Measurements from ENCODE around the gene TMEM87B. TPM values are rescaled to one million over a fixed set of nuclear protein-coding genes. Genes with fewer than 3 reads are reported as not detected.

Gene TMEM87B
- total RNA-seq, 1 experiment from 2014 or later: 24.4 TPM

- Histone ChIP-seq H3K4me2 (no peak overlapping the region), H3K36me3 (ENCODE audit: low read depth) (no peaks in the 10 kb centered on the region), H3K79me2 (ENCODE audit: low read depth) (no peaks in the 10 kb centered on the region), H3K4me1 (replicated peaks; ENCODE audit: insufficient read depth) (no peaks in the 10 kb centered on the region), H3K9me3 (ENCODE audit: insufficient read depth, low read depth) (no peaks in the 10 kb centered on the region), H4K20me1 (ENCODE audit: insufficient read depth) (no peaks in the 10 kb centered on the region), H3K4me3 (no peak overlapping the region), H3K27ac (no peak overlapping the region), H3K9me2 (ENCODE audit: insufficient read depth) (no peaks in the 10 kb centered on the region), H3K27me3 (ENCODE audit: insufficient read depth, low read depth) (peaks cover 6% of the 10 kb centered on the region), H3F3A (ENCODE audit: insufficient read depth, low read depth) (no peaks in the 10 kb centered on the region), H2AFZ (no peak overlapping the region)
- TF ChIP-seq CTCF (conservative IDR thresholded peaks at IDR 0.05) (no peak), EZH2 (IDR thresholded peaks at IDR 0.05; ENCODE audit: low read depth) (no peak)
- no peak for DNase-seq
- intact Hi-C loops (cut with micrococcal nuclease; ENCODE audit: unreplicated experiment): no loop called here
- BruUV-seq (replicated peaks): no TSS peak
- POLR2A ChIA-PET (ENCODE audit: unreplicated experiment): no interaction called here
- CTCF ChIA-PET: interaction anchor here (0.6 kb wide), 1 partner anchor 610 kb away, joined by 8 read pairs; no protein-coding TSS in a partner anchor
Measured at GRCh38 chr2:112142525-112143078, 87.5 kb downstream of the TMEM87B start.

- H2AFZ ChIP-seq: no peak overlapping the region
- H3K4me1 ChIP-seq (replicated peaks; ENCODE audit: insufficient read depth): no peaks in the 10 kb centered on the region
- no peaks in the 10 kb centered on the region for H3K9me2 ChIP-seq (ENCODE audit: insufficient read depth)
- BruUV-seq (replicated peaks): no TSS peak
- TF ChIP-seq EZH2 (IDR thresholded peaks at IDR 0.05; ENCODE audit: low read depth) (no peak), CTCF (conservative IDR thresholded peaks at IDR 0.05) (no peak)
- H3K9me3 ChIP-seq (ENCODE audit: insufficient read depth, low read depth): no peaks in the 10 kb centered on the region
- intact Hi-C loops (cut with micrococcal nuclease; ENCODE audit: unreplicated experiment): no loop called here
- no peak overlapping the region for H3K27ac ChIP-seq
- CTCF ChIA-PET: no interaction called here
- H3F3A ChIP-seq (ENCODE audit: insufficient read depth, low read depth): no peaks in the 10 kb centered on the region
- DNase-seq: no peak
- H3K4me2 ChIP-seq: no peak overlapping the region
- H3K27me3 ChIP-seq (ENCODE audit: insufficient read depth, low read depth): 0 out of 2 replicates have a peak, but pooled peaks cover under 1% of the 10 kb centered on the region
- H4K20me1 ChIP-seq (ENCODE audit: insufficient read depth): no peaks in the 10 kb centered on the region
- no peaks in the 10 kb centered on the region for H3K79me2 ChIP-seq (ENCODE audit: low read depth)
- H3K4me3 ChIP-seq: no peak overlapping the region
- H3K36me3 ChIP-seq (ENCODE audit: low read depth): no peaks in the 10 kb centered on the region
- POLR2A ChIA-PET (ENCODE audit: unreplicated experiment): no interaction called here
Measured at GRCh38 chr2:112143150-112143549, 88.1 kb downstream of the TMEM87B start.

GRCh38 chr2:112144966-112145365 is 89.9 kb downstream of the TMEM87B start:
- intact Hi-C loops (cut with micrococcal nuclease; ENCODE audit: unreplicated experiment): no loop called here
- Histone ChIP-seq H2AFZ (no peak overlapping the region), H3K4me2 (no peak overlapping the region), H3K79me2 (ENCODE audit: low read depth) (no peaks in the 10 kb centered on the region), H3K4me3 (no peak overlapping the region), H3K36me3 (ENCODE audit: low read depth) (no peaks in the 10 kb centered on the region), H3K27ac (no peak overlapping the region), H3K4me1 (replicated peaks; ENCODE audit: insufficient read depth) (no peaks in the 10 kb centered on the region), H3K9me2 (ENCODE audit: insufficient read depth) (no peaks in the 10 kb centered on the region), H4K20me1 (ENCODE audit: insufficient read depth) (no peaks in the 10 kb centered on the region), H3F3A (ENCODE audit: insufficient read depth, low read depth) (no peaks in the 10 kb centered on the region), H3K27me3 (ENCODE audit: insufficient read depth, low read depth) (no peaks in the 10 kb centered on the region), H3K9me3 (ENCODE audit: insufficient read depth, low read depth) (no peaks in the 10 kb centered on the region)
- ChIA-PET POLR2A (ENCODE audit: unreplicated experiment) (no interaction called here), CTCF (no interaction called here)
- DNase-seq: no peak
- no peak for TF ChIP-seq EZH2 (IDR thresholded peaks at IDR 0.05; ENCODE audit: low read depth)
- no TSS peak for BruUV-seq (replicated peaks)

All from PC-9 (cell line).